NOMO-1 treated with DMSO at 0.1 percent for 48 hours (cell line): Measurements from ENCODE around the gene RPTN.
"Not testable (repeated sequence)": the region's sequence is repeated elsewhere in the genome, so short reads cannot be mapped to it uniquely, and the experiment has no call there.

ENCODE experiments used
- DNase-seq: peaks from one replicate; lab custom pipeline; 2025; ENCODE audit not compliant: unreplicated experiment; lab: John Stamatoyannopoulos, UW

The RPTN gene

GRCh38 chr1:152165286-152166077 lies 6.5 kb upstream of the RPTN start:
- peak; percentile 74 for DNase-seq

DNA sequence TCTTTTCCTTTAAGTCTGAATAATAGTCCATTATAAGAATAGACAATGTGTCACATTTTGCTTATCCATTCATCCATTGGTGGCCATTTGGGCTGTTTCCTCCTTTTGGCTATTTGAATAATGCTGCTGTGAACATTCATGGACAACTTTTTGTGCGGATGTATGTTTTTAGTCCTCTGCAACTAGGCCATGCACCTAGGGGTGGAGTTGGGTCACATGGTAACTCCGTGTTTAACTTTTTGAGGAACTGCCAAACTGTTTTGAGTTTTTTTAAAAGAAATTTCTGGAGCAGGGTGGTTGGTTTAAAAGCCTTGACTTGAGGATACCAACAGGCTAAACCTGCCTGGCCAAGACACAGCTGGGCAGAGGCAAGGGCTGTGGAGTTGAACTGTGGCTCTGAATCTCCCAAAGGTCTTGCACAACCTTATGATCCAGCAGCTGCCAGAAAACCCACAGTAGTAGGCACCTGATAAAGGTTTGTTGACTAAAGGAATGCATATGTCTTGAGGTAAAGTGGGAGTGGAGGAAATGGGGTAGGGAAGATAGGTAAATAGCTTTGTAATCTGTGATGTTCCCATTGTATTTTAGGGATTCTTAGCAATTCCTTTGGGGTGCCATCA lies 5.6 kb upstream of the RPTN start:
- DNase-seq: no peak

GRCh38 chr1:152162792-152163463 lies 3.9 kb upstream of the RPTN start:
- DNase-seq: peak; percentile 42

GRCh38 chr1:152160576-152160975 lies 1.5 kb upstream of the RPTN start:
- peak; percentile 96 for DNase-seq

DNA sequence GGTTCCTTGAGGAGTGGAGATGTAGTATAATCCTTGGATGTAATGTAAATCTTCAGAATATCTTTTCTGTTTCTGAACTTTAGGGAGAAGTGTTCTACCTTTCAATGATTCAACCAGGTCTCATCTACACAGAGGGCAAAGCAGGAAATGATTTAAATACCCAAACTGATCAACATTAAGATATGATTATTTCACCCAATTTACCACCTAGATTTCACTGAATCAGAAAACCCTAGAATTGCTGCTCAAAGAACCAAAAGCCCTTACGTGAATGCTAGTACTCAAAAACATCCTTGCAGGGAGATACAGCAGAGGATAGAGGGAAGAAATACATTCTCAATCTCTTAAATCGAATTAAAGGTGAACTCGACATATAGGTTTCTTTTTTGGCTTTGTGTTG lies 5.0 kb downstream of the RPTN start:
- no peak for DNase-seq

GRCh38 chr1:152151646-152152045 lies 7.4 kb downstream of the RPTN start:
- DNase-seq: no peak

GRCh38 chr1:152148981-152149380 lies 10.0 kb downstream of the RPTN start:
- no peak for DNase-seq

GRCh38 chr1:152148051-152148450 lies 11.0 kb downstream of the RPTN start:
- no peak for DNase-seq

DNA sequence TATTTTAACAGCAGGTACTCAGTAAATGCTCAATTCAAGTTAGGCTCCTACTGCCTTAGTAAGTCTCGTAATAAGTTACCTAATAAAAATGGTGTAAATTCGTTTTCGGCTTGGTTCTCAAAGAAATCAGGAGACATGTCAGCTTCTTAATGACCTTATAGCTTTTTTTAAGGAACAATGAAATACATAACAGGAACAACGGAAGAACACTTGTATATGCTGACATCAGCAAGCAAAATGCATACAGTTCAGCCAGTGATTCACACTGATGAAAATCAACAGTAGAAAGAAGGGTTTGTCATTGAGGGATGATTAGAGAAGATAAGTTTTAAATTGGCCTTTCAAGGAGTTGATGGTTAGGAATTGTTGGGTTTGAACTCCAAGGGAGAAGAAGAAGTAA lies 13.3 kb downstream of the RPTN start:
- DNase-seq: no peak

- not testable (repeated sequence) for DNase-seq
Observed at GRCh38 chr1:152144674-152145183, 14.3 kb downstream of the RPTN start.

- DNase-seq: no peak
Observed at GRCh38 chr1:152143150-152143887, 15.7 kb downstream of the RPTN start.

GRCh38 chr1:152141971-152142584 lies 16.9 kb downstream of the RPTN start:
- peak; percentile 29 for DNase-seq

DNA sequence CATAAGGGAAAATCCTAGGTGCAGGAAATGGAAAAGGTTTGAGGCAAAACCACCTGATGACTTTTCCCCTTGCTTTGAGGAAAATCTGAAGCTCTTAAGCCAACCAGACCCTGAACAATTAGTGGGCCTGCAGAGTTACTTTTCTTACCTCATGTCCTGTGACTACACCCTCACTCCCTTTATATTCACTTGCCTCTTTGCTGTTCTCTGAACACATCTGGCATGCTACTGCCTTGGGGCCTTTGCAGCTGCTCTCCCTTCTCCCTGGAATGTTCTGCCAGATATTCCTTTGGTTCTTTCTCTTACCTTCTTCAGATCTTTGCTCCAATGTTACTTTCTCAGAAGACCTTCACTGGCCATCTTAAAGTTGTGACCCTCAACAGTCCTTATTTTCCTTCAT lies 21.8 kb downstream of the RPTN start:
- no peak for DNase-seq

DNA sequence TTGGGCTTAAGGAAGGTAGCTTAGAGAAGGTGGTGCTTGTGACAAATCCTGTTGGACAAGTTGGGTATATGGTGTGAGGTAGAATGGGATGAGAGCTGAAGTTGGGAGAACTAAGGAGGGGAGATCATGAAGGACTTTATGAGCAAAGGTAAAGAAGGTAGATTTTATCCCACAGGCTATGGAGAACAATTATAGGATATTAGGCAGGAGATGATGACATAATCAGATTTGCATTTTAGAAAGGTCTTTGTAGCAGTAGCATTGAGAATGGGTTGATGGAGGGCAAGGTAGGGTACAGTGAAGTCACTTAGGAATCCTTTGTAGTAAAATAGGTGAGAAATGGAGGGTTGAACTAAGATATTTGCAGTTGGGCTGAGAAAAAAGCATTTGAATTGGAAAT lies 28.8 kb downstream of the RPTN start:
- no peak for DNase-seq

DNA sequence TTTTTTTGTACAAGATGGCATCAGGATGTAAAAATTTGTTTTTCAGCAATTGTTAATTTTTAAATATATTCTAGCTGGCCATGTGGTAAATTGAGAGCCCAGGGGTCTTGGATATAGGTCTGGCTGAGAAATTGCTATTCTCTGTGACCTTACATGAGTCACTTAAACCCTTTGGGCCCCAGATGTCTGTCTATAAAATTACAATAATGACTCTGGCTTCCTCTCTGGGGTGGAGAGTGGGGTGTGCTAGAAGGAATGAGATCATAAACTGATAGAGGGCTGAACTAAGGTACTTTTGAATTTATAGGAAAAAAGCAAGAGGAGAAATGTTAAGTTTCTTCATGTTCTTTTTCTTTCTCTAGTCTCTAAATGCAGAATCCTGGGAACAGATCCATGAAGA lies 31.4 kb downstream of the RPTN start:
- DNase-seq: peak; percentile 10

DNA sequence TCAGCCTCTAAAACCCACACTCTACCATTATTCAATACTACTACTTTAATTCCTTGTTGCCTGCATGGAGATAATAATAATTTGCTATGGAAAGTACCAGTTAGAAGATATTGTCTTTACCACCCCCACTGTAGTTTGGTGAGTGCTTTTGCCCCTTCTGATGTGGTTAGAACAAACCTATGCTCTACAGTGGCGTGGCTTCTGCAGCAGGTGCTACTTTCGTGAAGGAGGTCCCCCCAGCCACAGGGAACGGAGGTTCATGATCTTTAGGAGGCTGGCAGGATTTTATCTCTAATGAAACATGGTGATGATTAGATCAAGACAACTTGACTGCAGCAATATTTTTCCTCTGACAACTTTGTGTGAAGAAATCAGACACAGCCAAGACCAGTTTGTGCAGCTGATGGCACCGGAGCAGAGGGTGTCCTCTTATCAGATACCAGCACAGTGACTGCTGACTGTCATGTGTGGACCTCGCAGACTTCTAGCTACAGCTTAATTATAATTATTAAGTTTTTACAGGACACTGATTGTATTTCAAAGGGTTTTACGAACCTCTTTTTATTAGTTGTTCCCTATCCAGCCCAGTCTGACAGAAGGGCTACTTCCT lies 33.1 kb downstream of the RPTN start:
- DNase-seq: no peak

DNA sequence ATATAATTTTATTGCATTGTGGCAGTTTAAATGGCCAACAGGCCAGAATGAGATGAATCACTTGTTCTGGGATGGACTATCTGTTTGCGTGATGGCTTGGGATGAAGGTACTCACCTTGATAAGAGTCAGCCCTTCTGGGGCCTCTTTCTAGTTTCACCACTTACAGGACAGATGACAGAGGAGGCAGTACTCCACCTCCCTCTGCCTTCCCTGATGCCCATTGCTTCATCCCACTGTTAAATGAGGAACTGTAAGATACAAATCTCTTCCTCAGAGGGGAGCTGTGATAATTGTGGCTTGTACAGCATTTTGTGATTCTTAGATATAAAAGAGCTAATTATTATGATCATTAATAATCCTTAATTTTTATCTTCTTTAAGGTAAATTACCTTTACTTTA lies 40.1 kb downstream of the RPTN start:
- peak; percentile 19 for DNase-seq

GRCh38 chr1:152115344-152115743 lies 43.7 kb downstream of the RPTN start, which contains the start of gene TCHH:
Gene TCHH (minus strand): TSS chr1:152115444. CDS start chr1:152114080, 1,364 bp downstream.
- no peak for DNase-seq

DNA sequence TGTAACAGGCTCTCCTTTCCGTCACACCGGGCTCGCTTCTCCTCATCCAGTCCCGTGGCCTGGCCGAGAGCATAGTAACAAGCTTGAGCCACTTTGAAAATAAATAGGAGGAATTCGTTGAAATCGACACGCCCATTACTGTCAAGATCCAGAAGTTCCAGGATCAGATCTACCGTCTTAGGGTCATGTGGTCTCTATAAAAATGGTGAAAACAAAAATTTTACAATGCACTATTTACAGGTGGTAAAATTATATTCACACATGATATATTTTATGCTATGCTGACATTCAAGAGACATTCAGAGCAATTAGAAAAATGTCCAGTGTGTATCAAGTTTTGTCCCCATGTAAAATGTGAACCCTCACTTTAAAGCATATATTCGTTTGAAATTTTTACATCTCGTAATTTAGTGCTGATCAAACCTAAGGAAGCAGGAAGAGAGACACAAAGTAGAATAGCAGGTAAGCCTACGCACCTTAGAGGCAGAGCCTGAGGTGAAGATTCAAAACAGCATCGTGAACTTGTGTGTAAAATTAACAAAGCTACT lies 46.1 kb downstream of the RPTN start:
- no peak for DNase-seq
